Measurements from ENCODE around the gene ANKRD33. TPM values are rescaled to one million over a fixed set of nuclear protein-coding genes. Genes with fewer than 3 reads are reported as not detected.

ANKRD33 gene
- total and polyA plus RNA-seq, 8 donors: not detected

DNA sequence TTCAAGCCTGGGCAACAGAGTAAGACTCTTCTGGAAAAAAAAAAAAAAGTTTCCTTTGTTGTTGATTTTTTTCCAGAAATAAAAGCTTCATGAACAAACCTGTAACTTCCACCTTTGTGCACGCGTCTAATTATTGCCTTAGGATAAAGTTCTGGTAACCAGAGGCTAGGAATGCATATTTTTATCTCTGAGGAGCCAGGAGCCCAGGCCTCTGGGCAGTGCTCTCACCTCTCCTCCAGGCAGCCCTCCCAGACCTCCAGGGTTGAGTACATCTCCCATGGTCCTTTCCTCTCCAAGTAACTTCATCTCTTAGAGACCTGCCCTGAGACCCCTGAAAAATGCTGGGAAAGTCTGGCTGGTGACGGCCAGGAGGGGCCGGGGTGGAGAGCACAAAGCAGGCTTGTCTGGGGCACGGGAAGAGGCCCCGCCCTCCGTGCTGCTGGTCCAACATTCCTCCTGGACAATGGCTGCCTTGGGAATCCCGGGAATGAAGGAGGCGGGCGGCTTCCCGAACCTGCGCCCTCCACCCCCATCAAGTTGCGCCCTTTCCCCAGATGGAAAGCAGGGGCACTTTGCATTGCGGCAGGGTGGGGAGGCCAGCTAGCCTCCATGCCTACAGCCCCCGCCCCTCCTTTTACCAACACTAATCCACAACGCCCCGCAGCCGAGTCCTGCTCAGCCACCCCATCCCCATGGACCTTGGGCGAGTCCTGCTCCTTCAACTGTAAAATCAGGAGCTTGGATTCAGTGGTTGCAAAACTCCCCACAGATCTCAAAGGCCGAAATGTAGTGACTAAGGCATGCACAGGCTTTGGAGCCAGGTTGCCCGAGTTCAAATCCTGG lies 32.1 kb upstream of the ANKRD33 start:
- intact Hi-C loops (cut with DNase I): no loop called here
- TF ChIP-seq, protein P1, sequence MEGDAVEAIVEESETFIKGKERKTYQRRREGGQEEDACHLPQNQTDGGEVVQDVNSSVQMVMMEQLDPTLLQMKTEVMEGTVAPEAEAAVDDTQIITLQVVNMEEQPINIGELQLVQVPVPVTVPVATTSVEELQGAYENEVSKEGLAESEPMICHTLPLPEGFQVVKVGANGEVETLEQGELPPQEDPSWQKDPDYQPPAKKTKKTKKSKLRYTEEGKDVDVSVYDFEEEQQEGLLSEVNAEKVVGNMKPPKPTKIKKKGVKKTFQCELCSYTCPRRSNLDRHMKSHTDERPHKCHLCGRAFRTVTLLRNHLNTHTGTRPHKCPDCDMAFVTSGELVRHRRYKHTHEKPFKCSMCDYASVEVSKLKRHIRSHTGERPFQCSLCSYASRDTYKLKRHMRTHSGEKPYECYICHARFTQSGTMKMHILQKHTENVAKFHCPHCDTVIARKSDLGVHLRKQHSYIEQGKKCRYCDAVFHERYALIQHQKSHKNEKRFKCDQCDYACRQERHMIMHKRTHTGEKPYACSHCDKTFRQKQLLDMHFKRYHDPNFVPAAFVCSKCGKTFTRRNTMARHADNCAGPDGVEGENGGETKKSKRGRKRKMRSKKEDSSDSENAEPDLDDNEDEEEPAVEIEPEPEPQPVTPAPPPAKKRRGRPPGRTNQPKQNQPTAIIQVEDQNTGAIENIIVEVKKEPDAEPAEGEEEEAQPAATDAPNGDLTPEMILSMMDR (IDR thresholded peaks at IDR 0.05): no peak
- 14 to 20% methylated on average over 21 of the region's 21 CpGs for WGBS, 2 donors
- peak overlapping the region in 1 of 4 donors; percentile 22 for H3K4me3 ChIP-seq
- no peaks in the 10 kb centered on the region for H3K4me1 ChIP-seq
- no peaks in the 10 kb centered on the region for H3K27me3 ChIP-seq
- H3K36me3 ChIP-seq: no peaks in the 10 kb centered on the region
- peak in 3 of 4 donors; percentile 47 to 77 (median 73) for ATAC-seq
- H3K27ac ChIP-seq: no peak overlapping the region
- DNase-seq: peak in 1 of 6 donors; percentile 43
- no peak for FAIRE-seq
- no peaks in the 10 kb centered on the region for H3K9me3 ChIP-seq

DNA sequence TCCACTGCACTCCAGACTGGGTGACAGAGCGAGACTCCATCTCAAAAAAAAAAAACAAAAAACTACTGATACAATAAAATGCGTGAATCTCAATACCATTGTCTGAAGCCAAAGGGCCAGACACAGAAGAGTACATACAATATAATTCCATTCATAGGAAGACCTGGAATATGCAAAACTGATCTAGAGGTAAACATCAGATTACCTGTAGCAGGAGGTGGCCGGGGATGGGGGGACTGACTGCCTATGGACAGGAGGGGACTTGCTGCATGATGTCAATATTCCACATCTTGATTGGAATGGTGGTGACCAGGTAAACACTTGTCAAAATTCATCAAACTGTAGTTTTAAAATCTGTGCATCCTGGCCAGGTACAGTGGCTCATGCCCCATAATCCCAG lies 26.9 kb upstream of the ANKRD33 start:
- Histone ChIP-seq H3K27me3 (no peaks in the 10 kb centered on the region), H3K9me3 (no peaks in the 10 kb centered on the region), H3K27ac (no peak overlapping the region), H3K4me1 (no peaks in the 10 kb centered on the region), H3K36me3 (no peaks in the 10 kb centered on the region), H3K4me3 (no peak overlapping the region)
- DNase-seq: no peak
- FAIRE-seq: no peak
- no peak for ATAC-seq
- intact Hi-C loops (cut with DNase I): no loop called here
- WGBS, 2 donors: 87 to 94% methylated on average over 3 of the region's 3 CpGs
- TF ChIP-seq, protein P1 (IDR thresholded peaks at IDR 0.05): no peak

DNA sequence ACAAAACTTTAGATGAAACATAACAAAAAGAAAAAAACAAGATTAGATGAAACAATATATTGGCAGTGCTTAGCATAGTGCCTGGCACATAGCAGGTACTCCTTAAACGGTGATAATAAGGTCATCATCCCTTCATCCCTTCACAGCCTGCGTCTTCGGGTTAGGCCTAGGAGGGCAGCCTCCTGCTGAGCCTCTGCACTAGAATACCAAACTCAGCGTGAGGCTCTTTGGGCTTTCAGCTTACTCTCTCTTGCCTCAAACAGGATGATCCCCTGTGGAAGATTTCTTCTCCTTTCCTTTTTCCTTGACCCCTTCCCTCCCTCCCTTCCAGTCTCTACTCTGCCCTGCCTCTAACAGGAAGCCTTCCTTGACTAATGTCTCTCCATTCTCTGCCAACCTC lies 25.0 kb upstream of the ANKRD33 start:
- DNase-seq (peak in 1 of 6 donors; percentile 13), FAIRE-seq (no peak), ATAC-seq (no peak)
- Histone ChIP-seq H3K9me3 (no peaks in the 10 kb centered on the region), H3K36me3 (no peaks in the 10 kb centered on the region), H3K27me3 (no peaks in the 10 kb centered on the region), H3K27ac (no peak overlapping the region), H3K4me3 (no peak overlapping the region), H3K4me1 (no peaks in the 10 kb centered on the region)
- WGBS, 2 donors: 83 to 87% methylated on average over 4 of the region's 4 CpGs
- TF ChIP-seq, protein P1 (IDR thresholded peaks at IDR 0.05): no peak
- intact Hi-C loops (cut with DNase I): no loop called here

DNA sequence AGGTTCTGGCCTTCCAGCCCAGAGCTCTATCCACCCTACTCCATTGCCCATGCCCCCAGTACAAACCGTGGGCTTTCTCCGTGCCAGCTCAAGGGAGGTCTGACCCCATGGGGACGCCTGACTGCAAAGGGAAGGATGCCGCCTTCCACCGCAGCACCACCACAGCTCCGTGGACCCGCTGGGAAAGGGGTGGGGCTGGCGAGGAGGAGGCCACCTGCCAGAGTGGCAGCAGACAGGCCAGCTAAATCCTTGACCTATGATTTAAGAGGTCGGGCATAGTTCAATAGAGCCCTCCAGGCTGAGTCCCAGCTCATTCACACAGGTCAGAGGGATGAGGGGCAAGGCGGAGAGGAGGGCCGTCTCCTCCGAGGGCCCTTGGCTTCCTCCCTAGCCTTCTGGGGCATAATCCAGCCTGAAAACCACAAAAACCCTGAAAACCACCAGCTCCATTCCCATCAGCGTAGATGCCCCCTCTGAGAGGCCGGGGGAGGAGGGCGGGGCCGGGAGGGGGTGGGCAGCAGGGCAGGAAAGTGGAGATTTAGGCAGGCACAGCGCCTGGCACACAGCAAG lies 24.5 kb upstream of the ANKRD33 start:
- intact Hi-C loops (cut with DNase I): no loop called here
- DNase-seq: peak in 1 of 6 donors; percentile 47
- WGBS, 2 donors: 43 to 45% methylated on average over 15 to 17 of the region's 17 CpGs
- Histone ChIP-seq H3K27ac (no peak overlapping the region), H3K4me1 (no peaks in the 10 kb centered on the region), H3K4me3 (peak overlapping the region in 1 of 4 donors; percentile 29), H3K27me3 (no peaks in the 10 kb centered on the region), H3K36me3 (no peaks in the 10 kb centered on the region), H3K9me3 (no peaks in the 10 kb centered on the region)
- no peak for FAIRE-seq
- peak in 1 of 4 donors; percentile 9 for ATAC-seq
- TF ChIP-seq, protein P1 (IDR thresholded peaks at IDR 0.05): no peak

All from pancreas (tissue), 10 donors.